Body of pancreas (tissue), 4 donors: ENCODE measurements around the gene SLC30A3. TPM values are rescaled to one million over a fixed set of nuclear protein-coding genes. Genes with fewer than 3 reads are reported as not detected.

Source experiments
- ATAC-seq: fragments of 150-250 bp; one replicate; pipeline ENCODE4 v1.9.1; 2016
- DNase-seq, 4 donors: peaks; one replicate each; pipeline ENCODE4 v3.0.0-alpha.2; 2019
- H3K27ac ChIP-seq, 4 donors: fragments of 200-600 bp; sonication (generic); 1 replicate in 3 of 4; 2 replicates in 1 of 4; pipeline versions ENCODE4 v1.5.1 to v1.6.1; 2016 to 2019; ENCODE audit warnings: mild to moderate bottlenecking in 1 of 4, mixed read lengths in 1 of 4, moderate library complexity in 1 of 4
- H3K27me3 ChIP-seq, 2 donors: fragments of 200-600 bp; sonication (generic); one replicate each; pipeline ENCODE4 v1.6.0; 2016; ENCODE audit warnings: mild to moderate bottlenecking in 1 of 2
- H3K36me3 ChIP-seq, 2 donors: fragments of 200-600 bp; sonication (generic); replicated peaks in 1 of 2; 2 replicates each; pipeline ENCODE4 v1.5.1; 2016; ENCODE audit warnings: low read depth in 2 of 2; ENCODE audit not compliant: insufficient read depth in 1 of 2
- H3K4me1 ChIP-seq: fragments of 200-600 bp; sonication (generic); one replicate; pipeline ENCODE4 v1.6.0; 2016
- H3K4me3 ChIP-seq, 2 donors: fragments of 200-600 bp; sonication (generic); 1 replicate in 1 of 2; 2 replicates in 1 of 2; pipeline ENCODE4 v1.5.1; 2016 to 2019
- H3K9me3 ChIP-seq, 3 donors: fragments of 200-600 bp; sonication (generic); 1 replicate in 2 of 3; 2 replicates in 1 of 3; pipeline ENCODE4 v1.5.1; 2016
- CTCF ChIP-seq, 7 experiments: fragments of 450-650 bp in 4 of 7; fragments of 200-600 bp in 3 of 7; sonication (generic) in 3 of 7; IDR thresholded peaks; one replicate each; pipeline ENCODE4 v1.5.1; 2016 to 2019; ENCODE audit warnings: antibody characterized with exemption in 7 of 7
- POLR2A ChIP-seq, 3 donors: fragments of 450-650 bp; IDR thresholded peaks; one replicate each; pipeline ENCODE4 v1.6.1; 2016; ENCODE audit warnings: antibody characterized with exemption in 3 of 3, mild to moderate bottlenecking in 2 of 3
- WGBS, 2 donors: methylation state at CpG; one replicate each; pipeline ENCODE4 v1.1.5; 2017; 5-methylcytosine and 5-hydroxymethylcytosine counted together
- intact Hi-C: fragments of 100-400 bp; cut with DNase I; formaldehyde crosslinking; loops from one replicate; pipeline ENCODE4 v1.15.1; 2023
- total RNA-seq, 2 donors: library from RNA; depleted of rRNA; stranded (reverse); fragments of >200 nt; gene quantifications; one replicate each; pipeline ENCODE4 v1.1.0, GENCODE V29; 2016

SLC30A3 gene
- total RNA-seq, 2 donors from 2014 or later, result not detected

GRCh38 chr2:27218614-27219013 is 44.2 kb downstream of the SLC30A3 start:
- peaks cover 0 to 5% of the 10 kb centered on the region in 2 donors for H3K36me3 ChIP-seq
- no peak overlapping the region for H3K27ac ChIP-seq
- intact Hi-C loops, result no loop called here
- no peak for ATAC-seq
- no peak for TF ChIP-seq POLR2A (IDR thresholded peaks at IDR 0.05)
- TF ChIP-seq CTCF (IDR thresholded peaks at IDR 0.05), result no peak
- H3K27me3 ChIP-seq, result no peaks in the 10 kb centered on the region
- no peak for DNase-seq
- H3K4me1 ChIP-seq, result peaks cover 17% of the 10 kb centered on the region
- WGBS, 2 donors, result 81 to 85% methylated on average over 4 of the region's 4 CpGs
- no peaks in the 10 kb centered on the region for H3K9me3 ChIP-seq
- H3K4me3 ChIP-seq, result no peak overlapping the region

GRCh38 chr2:27217173-27218121 is 45.4 kb downstream of the SLC30A3 start, which contains the start of gene CAD:
Gene CAD (plus strand): TSS chr2:27217369. CDS start chr2:27217552, 183 bp downstream.
- Histone ChIP-seq H3K4me1 (peaks cover 26% of the 10 kb centered on the region), H3K27ac (peak within 1 kb of the TSS in 3 of 4 donors; percentile 48 to 57 (median 53)), H3K9me3 (no peaks in the 10 kb centered on the region), H3K4me3 (peak within 1 kb of the TSS; percentile 28 to 64), H3K36me3 (peaks cover 0 to 5% of the 10 kb centered on the region in 2 donors), H3K27me3 (no peaks in the 10 kb centered on the region)
- intact Hi-C loops, result no loop called here
- DNase-seq, result peak; percentile 84 to 90 (median 86)
- TF ChIP-seq CTCF (IDR thresholded peaks at IDR 0.05) (peak in 6 of 7 experiments; percentile 20 to 52 (median 36)), POLR2A (IDR thresholded peaks at IDR 0.05) (peak; percentile 14 to 55 (median 42))
- 1% methylated on average over 23 to 71 of the region's 72 CpGs for WGBS, 2 donors
- peak; percentile 90 for ATAC-seq

GRCh38 chr2:27216416-27217137 is 46.3 kb downstream of the SLC30A3 start:
- Histone ChIP-seq H3K36me3 (peaks cover 0 to 1% of the 10 kb centered on the region in 2 donors), H3K9me3 (no peaks in the 10 kb centered on the region), H3K27me3 (no peaks in the 10 kb centered on the region), H3K4me3 (peak overlapping the region in 1 of 2 donors; percentile 28), H3K27ac (peak overlapping the region in 3 of 4 donors; percentile 48 to 57 (median 53)), H3K4me1 (peaks cover 26% of the 10 kb centered on the region)
- intact Hi-C loops, result no loop called here
- 70 to 74% methylated on average over 13 of the region's 13 CpGs for WGBS, 2 donors
- no peak for ATAC-seq
- no peak for DNase-seq
- TF ChIP-seq POLR2A (IDR thresholded peaks at IDR 0.05) (no peak), CTCF (IDR thresholded peaks at IDR 0.05) (no peak)

- no peaks in the 10 kb centered on the region for H3K27me3 ChIP-seq
- H3K36me3 ChIP-seq, result no peaks in the 10 kb centered on the region
- 91 to 95% methylated on average over 3 of the region's 3 CpGs for WGBS, 2 donors
- no peak overlapping the region for H3K4me3 ChIP-seq
- DNase-seq (no peak), ATAC-seq (no peak)
- H3K9me3 ChIP-seq, result no peaks in the 10 kb centered on the region
- no peak overlapping the region for H3K27ac ChIP-seq
- TF ChIP-seq POLR2A (IDR thresholded peaks at IDR 0.05) (no peak), CTCF (IDR thresholded peaks at IDR 0.05) (no peak)
- peaks cover 34% of the 10 kb centered on the region for H3K4me1 ChIP-seq
- intact Hi-C loops, result no loop called here
These were observed 47.9 kb downstream of the SLC30A3 start for GRCh38 chr2:27214941-27215340.
